Suppressor macrophage treated with lipopolysaccharide for 4 hours (primary cell): ENCODE measurements around the gene CADPS.

ENCODE experiments used
- DNase-seq: peaks from one replicate; pipeline ENCODE4 v3.0.0-alpha.2; 2020

The CADPS gene

GRCh38 chr3:62874711-62875557 lies at the start of gene CADPS:
Gene CADPS (minus strand): TSS chr3:62875416. CDS start chr3:62875029, 387 bp downstream.
- DNase-seq = no peak

GRCh38 chr3:62923066-62923465 lies 47.9 kb upstream of the CADPS start:
- no peak for DNase-seq

DNA sequence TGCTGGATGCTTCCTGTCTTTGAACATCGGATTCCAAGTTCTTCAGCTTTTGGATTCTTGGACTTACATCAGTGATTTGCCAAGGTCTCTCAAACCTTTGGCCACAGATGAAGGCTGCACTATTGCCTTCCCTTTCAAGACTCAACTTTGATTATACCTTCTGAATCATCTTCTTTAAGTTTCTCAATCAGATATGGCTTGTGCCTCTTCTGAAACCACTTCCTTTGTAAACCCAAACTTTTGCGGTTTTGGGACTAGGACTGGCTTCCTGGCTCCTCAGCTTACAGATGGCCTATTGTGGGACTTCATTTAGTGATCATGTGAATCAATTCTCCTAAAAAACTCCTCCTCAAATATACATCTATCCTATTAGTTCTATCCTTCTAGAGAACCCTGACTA lies 47.1 kb upstream of the CADPS start:
- DNase-seq = no peak

DNA sequence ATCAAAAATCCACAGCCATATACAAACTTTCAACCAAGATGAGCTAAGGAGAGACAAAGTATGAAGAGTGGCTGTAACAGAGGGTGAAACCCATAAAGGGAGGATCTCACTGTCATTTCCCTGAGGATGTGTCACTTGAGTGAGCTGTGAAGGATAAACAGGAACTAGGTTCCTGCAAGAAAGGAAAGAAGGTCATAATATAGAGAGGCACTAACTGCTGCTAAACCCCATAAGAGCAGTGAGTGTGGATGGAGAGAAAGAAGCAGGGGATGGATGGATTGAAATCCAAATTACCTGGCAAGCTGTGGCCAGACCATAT lies 45.2 kb upstream of the CADPS start:
- no peak for DNase-seq

GRCh38 chr3:62919784-62920465 lies 44.7 kb upstream of the CADPS start:
- DNase-seq = no peak

GRCh38 chr3:62918777-62919176 lies 43.6 kb upstream of the CADPS start:
- DNase-seq = no peak

DNA sequence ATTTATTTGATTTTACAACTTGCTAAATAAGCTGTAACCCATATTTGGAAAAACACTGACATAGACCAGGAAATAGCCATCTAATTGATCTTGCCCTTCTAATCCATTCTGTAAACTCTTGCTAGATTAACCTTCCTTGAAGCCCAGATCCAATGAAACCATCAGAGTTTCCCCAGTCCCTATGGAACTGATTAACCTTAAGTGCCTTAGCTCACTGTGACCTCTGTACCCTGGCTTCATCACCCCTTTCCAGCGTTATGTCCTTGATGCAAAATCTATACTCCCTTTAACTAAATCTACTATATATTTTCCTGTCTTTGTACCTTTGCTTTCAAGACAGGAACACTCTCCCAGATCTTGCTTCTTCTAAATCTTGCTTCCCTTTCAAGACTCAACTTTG lies 42.9 kb upstream of the CADPS start:
- no peak for DNase-seq

GRCh38 chr3:62911526-62911925 lies 36.3 kb upstream of the CADPS start:
- no peak for DNase-seq

GRCh38 chr3:62905331-62905730 lies 30.1 kb upstream of the CADPS start:
- DNase-seq = no peak

GRCh38 chr3:62898530-62899496 lies 23.6 kb upstream of the CADPS start:
- DNase-seq = no peak

GRCh38 chr3:62895901-62896300 lies 20.7 kb upstream of the CADPS start:
- no peak for DNase-seq

GRCh38 chr3:62892951-62893350 lies 17.7 kb upstream of the CADPS start:
- no peak for DNase-seq

DNA sequence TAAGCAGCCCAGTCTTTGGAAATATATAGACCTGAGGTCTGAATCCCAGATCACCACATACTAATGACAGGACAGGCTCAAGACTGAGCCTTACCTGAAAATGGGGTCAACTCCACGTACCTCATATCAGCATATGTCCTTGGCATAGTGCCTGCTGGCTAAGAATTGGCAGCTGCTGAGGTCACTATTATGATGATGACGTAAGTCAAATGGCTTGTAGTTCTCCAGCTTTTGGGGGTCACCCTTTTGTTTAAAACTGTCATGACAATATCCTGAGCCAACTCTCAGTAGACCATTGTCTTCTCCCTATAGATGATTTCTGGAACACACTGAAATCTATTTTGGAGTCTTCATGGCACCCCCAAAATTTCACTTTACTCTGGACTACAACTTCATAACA lies 16.8 kb upstream of the CADPS start:
- no peak for DNase-seq

DNA sequence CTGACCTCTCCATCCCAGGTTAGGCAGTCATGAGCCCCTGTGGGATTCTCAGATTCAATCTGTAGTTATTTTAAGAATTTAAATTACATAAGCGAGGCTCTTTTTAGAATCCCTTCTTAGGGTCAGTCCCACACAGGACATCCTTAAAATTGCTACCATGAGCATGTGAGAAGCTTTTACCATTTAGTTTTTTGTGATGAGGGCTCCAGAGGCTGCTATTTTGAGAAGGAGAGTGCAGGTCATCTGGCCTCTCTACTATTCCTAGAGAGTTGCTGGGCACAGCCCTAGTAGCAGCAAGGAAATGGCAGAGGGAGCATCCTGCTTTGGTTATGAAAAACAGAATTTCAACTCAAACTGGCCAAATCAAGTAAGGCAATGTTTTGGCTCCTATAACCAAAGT lies 13.6 kb upstream of the CADPS start:
- no peak for DNase-seq

- DNase-seq = no peak
Observed at GRCh38 chr3:62888180-62888579, 13.0 kb upstream of the CADPS start.

GRCh38 chr3:62885136-62885535 lies 9.9 kb upstream of the CADPS start:
- DNase-seq = no peak

DNA sequence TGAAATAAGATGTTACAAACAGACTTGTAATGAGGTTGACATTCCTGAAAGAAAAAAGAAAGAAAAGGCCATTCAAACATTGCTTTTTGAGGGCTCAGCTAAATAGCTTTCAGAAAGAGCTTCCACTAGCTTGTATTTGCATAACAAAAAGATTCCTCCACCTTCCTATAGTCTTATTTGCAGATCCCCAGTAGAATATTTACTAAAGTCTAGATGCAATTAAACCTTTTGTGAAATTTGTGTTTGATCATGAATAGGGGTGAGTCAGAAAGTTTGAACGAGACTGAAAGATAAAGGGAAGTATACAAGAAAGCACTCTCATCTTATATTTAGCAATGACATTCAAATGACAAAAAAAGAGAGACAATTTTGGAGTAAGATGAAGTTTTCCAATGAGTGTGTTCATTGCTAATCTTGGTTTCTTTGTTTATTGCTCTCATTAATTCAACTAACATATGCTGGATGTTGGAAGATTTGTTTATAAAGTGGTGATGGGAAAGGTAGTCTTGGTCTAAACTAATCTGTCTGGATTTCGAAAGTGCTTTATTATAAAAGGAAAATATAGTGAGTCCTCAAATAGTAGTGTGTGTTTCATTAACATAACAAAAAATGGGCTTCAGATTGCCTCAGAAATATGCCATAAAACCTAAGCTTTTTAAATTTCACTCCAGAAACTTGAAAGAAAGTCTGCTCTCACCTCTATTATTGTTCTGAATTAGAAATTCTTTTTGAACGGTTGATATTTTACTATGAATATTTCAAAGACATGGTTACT lies 9.1 kb upstream of the CADPS start:
- no peak for DNase-seq

GRCh38 chr3:62882676-62883200 lies 7.5 kb upstream of the CADPS start:
- DNase-seq = peak; percentile 22

GRCh38 chr3:62876064-62876463 lies 848 bp upstream of the CADPS start:
- DNase-seq = no peak

DNA sequence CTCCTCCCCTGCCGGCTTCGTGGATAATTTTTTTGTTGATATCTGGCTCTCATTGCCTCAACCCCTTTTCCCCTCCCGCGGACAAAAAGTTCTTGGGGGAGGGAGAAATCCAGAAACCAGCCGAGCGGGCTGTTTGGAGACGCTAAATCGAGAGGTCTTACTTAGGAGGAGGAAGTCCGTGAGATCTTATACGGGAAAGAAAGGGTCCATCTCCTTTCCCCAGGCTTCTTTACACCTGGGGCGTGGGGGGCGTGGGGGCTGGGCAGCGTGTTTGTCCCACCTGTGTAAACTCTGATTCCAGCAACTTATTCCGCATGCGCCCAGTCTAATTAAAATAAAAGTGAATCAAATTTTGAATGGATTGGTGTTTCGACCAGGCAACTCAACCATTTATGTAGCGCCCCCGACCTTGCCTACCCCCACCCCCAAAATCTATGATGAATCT lies 364 bp upstream of the CADPS start:
- no peak for DNase-seq

DNA sequence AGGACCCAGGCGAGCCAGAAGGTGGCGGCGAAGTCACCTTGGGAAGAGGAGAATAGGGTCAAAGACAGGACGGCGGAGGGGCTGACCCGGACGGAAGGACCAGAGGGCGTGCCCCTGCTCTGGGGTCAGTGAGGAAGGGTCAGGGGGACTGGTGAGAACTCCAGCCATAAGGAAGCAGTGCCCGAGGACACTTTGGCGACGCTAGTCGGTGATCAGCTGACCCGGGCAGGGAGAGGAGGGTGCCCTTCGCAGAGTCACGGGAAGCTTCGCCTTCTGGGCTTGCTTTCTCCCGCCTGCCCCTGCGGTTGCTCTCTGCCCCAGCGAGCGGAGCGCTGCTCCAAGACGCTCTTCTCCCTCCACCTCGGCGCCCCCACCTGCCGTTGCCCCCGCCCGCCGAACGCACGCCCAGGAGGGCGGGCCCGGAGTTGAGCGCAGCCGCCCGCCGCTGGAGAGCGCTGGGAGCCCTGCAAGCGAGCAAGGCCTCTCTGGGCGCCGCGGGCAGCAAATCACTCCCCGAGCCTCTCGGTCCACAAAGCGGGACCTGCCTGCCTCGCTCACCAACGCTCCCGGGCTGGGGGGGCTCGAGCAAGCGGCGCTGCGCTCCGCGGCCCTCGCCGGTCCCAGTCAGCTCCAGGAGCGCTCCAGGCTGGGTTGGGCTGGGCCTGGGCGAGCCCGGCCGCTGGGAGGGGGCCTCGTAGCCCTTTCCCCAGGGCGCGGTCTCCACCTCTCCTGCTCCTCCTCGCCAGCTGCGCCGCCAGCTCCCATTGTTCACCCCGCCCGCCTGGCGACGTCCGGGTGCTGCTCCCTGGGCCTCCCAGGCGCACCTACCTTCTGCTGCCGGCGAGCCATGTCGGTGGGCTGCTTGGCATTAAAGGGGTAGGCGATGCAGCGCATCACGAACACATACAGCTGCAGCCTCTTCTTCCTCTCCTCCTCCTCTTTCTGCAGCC lies 1.2 kb downstream of the CADPS start:
- DNase-seq = no peak
